Activated CD8-positive, alpha-beta memory T cell treated with anti-CD3 and anti-CD28 coated beads, Interleukin-2, amount 50 U/mL, for 24 hours (primary cell): ENCODE measurements around the gene QARS1.

Experiments used
- DNase-seq: peaks from one replicate; pipeline ENCODE4 v3.0.0-alpha.2; 2020; ENCODE audit errors: extremely low read depth

The QARS1 gene

DNA sequence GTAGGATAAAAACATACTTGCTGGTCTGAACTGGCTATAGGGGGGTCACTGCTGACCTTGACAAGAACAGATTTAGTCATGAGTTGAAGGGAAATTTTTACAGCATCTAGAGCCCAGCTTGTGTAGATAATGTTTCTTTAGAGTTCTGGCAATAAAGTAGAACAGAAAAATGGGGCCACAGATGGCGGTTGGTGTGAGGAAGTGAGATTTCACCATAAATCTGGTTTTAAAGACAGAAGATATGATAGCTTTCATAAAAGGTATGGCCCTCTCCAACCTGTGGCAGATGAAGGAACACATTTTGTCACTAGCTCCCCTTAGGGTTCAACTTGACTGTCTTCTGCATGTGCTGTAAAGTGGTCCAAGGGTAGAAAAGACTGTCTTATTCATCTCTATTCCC lies 51.0 kb downstream of the QARS1 start:
- no peak for DNase-seq
